DMS 273 (cell line): ENCODE data around the gene TEC.

ENCODE experiments used
- DNase-seq: peaks from one replicate; lab custom pipeline; 2025; ENCODE audit not compliant: unreplicated experiment; lab: John Stamatoyannopoulos, UW

The TEC gene

DNA sequence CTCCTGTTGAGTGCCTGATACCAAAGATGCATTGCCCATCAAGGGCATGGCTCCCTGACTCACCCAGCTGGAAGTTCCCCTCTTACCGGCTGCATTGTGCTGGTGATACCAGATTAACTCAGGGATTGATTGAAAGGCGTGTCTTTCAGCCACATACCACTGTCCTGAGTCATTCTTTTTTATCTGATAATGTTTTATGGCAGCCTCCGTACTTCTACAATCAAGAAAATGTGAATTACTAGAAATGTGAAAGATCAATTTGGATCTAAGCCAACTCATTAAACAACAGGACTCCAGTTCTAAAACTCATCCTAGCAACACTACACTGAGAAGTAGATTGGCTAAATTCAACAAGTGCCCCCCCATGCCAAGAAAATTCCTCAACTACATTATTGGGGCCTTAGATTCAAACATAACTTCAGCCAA, 175.6 kb downstream of the TEC start:
- DNase-seq, result no peak

DNA sequence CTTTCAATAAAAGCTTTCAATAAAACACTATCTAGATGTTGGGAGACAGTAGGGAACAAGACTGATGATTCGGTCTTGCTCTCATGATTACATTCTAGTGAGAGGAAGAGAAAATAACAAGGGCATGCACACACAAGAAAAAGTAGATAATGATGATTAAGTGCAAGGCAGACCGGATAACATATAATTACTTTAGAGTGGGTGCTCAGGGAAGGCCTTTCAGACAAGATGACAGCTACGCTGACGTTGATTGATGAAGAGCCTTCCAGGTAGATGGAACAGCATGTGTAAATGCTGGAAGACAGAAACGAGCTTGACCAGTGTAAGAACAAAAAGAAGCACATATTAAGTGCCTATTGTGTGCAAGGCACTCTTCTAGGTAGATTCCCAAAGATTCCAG, 179.0 kb downstream of the TEC start:
- no peak for DNase-seq

DNA sequence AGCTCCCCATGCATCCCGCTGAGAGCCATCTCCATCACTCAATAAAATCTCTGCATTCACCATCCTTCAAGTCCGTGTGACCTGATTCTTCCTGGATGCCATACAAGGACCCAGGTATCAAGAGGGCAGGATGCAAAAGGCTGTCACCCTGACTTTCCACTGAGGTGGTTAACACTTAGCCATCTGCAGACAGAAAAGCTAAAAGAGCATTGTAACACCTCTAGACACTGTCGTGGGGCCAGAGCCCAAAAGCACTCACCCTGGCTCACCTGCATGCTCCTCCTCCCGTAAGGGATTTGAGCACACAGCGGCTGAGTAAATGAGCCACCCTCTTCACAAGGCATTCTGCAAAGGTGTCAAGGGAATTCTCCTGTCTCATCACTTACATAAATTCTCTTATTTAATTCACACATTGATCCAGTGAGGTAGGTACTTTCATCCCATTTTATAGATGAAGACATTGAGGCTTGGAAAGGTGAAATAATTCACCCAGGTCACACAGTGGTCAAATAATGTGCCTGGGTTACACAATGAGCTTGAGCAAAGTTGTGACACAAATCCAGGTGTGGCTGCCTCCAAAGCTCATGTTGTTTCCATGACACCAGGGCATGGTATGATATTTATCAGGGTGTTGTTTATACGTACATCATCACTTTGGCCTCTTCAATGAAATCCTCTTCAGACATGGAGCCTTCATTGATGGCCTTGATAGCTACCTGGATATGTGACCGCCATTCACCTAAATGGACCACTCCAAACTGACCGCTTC, 183.6 kb downstream of the TEC start:
- DNase-seq, result no peak
